Hepatocyte (in vitro differentiated cells): ENCODE results near the gene KIF5A. TPM values are rescaled to one million over a fixed set of nuclear protein-coding genes. Genes with fewer than 3 reads are reported as not detected.
A peak's percentile ranks its signal among the peaks of the same experiment; 100 is the strongest.
"Not testable (repeated sequence)": the region's sequence is repeated elsewhere in the genome, so short reads cannot be mapped to it uniquely, and the experiment has no call there.

ENCODE experiments used
- DNase-seq: peaks from one replicate; pipeline ENCODE4 v3.0.0-alpha.2; 2016; ENCODE audit warnings: low spot score
- H2AFZ ChIP-seq: fragments of 200-600 bp; sonication (generic); 2 replicates; pipeline ENCODE4 v1.6.0; 2016; ENCODE audit warnings: antibody characterized with exemption, mild to moderate bottlenecking
- H3K27ac ChIP-seq: fragments of 200-600 bp; sonication (generic); 2 replicates; pipeline ENCODE4 v1.5.1; 2016; ENCODE audit warnings: mild to moderate bottlenecking
- H3K27me3 ChIP-seq: fragments of 200-600 bp; sonication (generic); 2 replicates; pipeline ENCODE4 v1.6.1; 2016
- H3K36me3 ChIP-seq: fragments of 200-600 bp; sonication (generic); replicated peaks from 2 replicates; pipeline ENCODE4 v1.5.1; 2016; ENCODE audit warnings: low read depth; ENCODE audit not compliant: insufficient read depth
- H3K4me1 ChIP-seq: fragments of 200-600 bp; sonication (generic); 2 replicates; pipeline ENCODE4 v1.5.1; 2016; ENCODE audit warnings: mild to moderate bottlenecking, moderate library complexity; ENCODE audit not compliant: insufficient read depth
- H3K4me2 ChIP-seq: fragments of 200-600 bp; sonication (generic); 2 replicates; pipeline ENCODE4 v1.6.0; 2016
- H3K4me3 ChIP-seq: fragments of 200-600 bp; sonication (generic); 2 replicates; pipeline ENCODE4 v1.5.1; 2016; ENCODE audit warnings: mild to moderate bottlenecking
- H3K79me2 ChIP-seq: fragments of 200-600 bp; sonication (generic); 2 replicates; pipeline ENCODE4 v1.6.0; 2017; ENCODE audit warnings: mild to moderate bottlenecking
- H3K9me2 ChIP-seq: fragments of 200-600 bp; sonication (generic); replicated peaks from 2 replicates; pipeline ENCODE4 v1.6.0; 2017; ENCODE audit warnings: mild to moderate bottlenecking; ENCODE audit not compliant: insufficient read depth
- H3K9me3 ChIP-seq: fragments of 200-600 bp; sonication (generic); 2 replicates; pipeline ENCODE4 v1.5.1; 2016; ENCODE audit warnings: low read depth, mild to moderate bottlenecking
- H4K20me1 ChIP-seq: fragments of 200-600 bp; sonication (generic); 2 replicates; pipeline ENCODE4 v1.6.0; 2016; ENCODE audit warnings: mild to moderate bottlenecking; ENCODE audit not compliant: insufficient read depth, poor library complexity, severe bottlenecking
- EZH2 ChIP-seq: fragments of 200-600 bp; sonication (generic); IDR thresholded peaks from 2 replicates; pipeline ENCODE4 v1.6.1; 2016; ENCODE audit warnings: antibody characterized with exemption, mild to moderate bottlenecking, borderline replicate concordance
- EZH2phosphoT487 ChIP-seq: fragments of 200-600 bp; sonication (generic); IDR thresholded peaks from one replicate; pipeline ENCODE4 v1.6.1; 2018; ENCODE audit warnings: antibody characterized with exemption, mild to moderate bottlenecking, low read depth, moderate library complexity; ENCODE audit not compliant: unreplicated experiment, severe bottlenecking
- WGBS: methylation state at CpG from one replicate; pipeline ENCODE4 v1.1.6; 2016; ENCODE audit warnings: low lambda C conversion rate; ENCODE audit errors: missing lambda C conversion rate; 5-methylcytosine and 5-hydroxymethylcytosine counted together
- polyA plus RNA-seq: library from polyadenylated mRNA; unstranded; fragments of >200 nt; fragmentation: Nextera tagmentation; extraction: Ambion mirVana; gene quantifications from 2 replicates; pipeline ENCODE4 v1.2.1, GENCODE V29; 2016
- total RNA-seq: library from RNA; depleted of rRNA; stranded (reverse); fragments of >200 nt; gene quantifications from 2 replicates; pipeline ENCODE4 v1.2.3, GENCODE V29; 2014
- TF ChIP-seq, protein P1 (sequence below): fragments of 200-600 bp; sonication (generic); IDR thresholded peaks from 2 replicates; pipeline ENCODE4 v1.5.1; 2016; ENCODE audit warnings: antibody characterized with exemption, mild to moderate bottlenecking; ENCODE audit not compliant: poor library complexity

The KIF5A gene
- total and polyA plus RNA-seq, 2 experiments from 2014 or later = 0.03 to 0.18 TPM

DNA sequence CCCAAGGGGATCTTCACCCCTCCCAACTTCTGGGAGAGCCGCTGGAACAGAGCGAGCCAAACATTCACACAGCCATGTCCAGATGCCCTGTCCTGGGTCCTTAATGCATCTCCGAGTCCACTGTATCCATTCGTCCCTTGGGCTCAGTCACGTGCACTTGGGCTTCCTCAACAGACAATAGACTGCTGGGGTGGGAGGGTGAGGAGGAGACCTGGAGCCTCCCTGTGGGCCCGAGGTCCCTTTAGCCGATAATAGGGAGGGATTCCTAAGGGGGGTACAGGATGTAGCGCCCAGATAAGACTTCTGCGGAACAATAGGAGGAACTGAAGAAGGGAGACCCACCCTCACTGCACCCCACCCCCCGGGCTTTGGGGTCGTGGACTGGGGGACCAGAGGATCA lies 68.1 kb downstream of the KIF5A start:
- peaks cover 13% of the 10 kb centered on the region for H3K4me1 ChIP-seq
- H3K36me3 ChIP-seq = no peaks in the 10 kb centered on the region
- WGBS = 84% methylated on average over 11 of the region's 11 CpGs
- TF ChIP-seq EZH2phosphoT487 (no peak), EZH2 (no peak)
- TF ChIP-seq, protein P1, sequence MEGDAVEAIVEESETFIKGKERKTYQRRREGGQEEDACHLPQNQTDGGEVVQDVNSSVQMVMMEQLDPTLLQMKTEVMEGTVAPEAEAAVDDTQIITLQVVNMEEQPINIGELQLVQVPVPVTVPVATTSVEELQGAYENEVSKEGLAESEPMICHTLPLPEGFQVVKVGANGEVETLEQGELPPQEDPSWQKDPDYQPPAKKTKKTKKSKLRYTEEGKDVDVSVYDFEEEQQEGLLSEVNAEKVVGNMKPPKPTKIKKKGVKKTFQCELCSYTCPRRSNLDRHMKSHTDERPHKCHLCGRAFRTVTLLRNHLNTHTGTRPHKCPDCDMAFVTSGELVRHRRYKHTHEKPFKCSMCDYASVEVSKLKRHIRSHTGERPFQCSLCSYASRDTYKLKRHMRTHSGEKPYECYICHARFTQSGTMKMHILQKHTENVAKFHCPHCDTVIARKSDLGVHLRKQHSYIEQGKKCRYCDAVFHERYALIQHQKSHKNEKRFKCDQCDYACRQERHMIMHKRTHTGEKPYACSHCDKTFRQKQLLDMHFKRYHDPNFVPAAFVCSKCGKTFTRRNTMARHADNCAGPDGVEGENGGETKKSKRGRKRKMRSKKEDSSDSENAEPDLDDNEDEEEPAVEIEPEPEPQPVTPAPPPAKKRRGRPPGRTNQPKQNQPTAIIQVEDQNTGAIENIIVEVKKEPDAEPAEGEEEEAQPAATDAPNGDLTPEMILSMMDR = no peak
- no peak overlapping the region for H3K27ac ChIP-seq
- no peaks in the 10 kb centered on the region for H3K9me2 ChIP-seq
- no peak overlapping the region for H2AFZ ChIP-seq
- H4K20me1 ChIP-seq = no peaks in the 10 kb centered on the region
- DNase-seq = no peak
- H3K4me3 ChIP-seq = no peak overlapping the region
- H3K9me3 ChIP-seq = no peaks in the 10 kb centered on the region
- H3K79me2 ChIP-seq = no peaks in the 10 kb centered on the region
- no peak overlapping the region for H3K4me2 ChIP-seq
- H3K27me3 ChIP-seq = peaks cover 91% of the 10 kb centered on the region

- H2AFZ ChIP-seq, H3K27ac ChIP-seq, H3K9me3 ChIP-seq, H3K79me2 ChIP-seq, H4K20me1 ChIP-seq, H3K36me3 ChIP-seq, DNase-seq, H3K4me3 ChIP-seq, H3K9me2 ChIP-seq, H3K4me2 ChIP-seq: not testable (repeated sequence)
- WGBS = 95% methylated on average over 6 of the region's 6 CpGs
- H3K27me3 ChIP-seq = peaks cover 92% of the 10 kb centered on the region
- H3K4me1 ChIP-seq = peaks cover 13% of the 10 kb centered on the region
Observed at GRCh38 chr12:57618431-57618830, 68.6 kb downstream of the KIF5A start.

DNA sequence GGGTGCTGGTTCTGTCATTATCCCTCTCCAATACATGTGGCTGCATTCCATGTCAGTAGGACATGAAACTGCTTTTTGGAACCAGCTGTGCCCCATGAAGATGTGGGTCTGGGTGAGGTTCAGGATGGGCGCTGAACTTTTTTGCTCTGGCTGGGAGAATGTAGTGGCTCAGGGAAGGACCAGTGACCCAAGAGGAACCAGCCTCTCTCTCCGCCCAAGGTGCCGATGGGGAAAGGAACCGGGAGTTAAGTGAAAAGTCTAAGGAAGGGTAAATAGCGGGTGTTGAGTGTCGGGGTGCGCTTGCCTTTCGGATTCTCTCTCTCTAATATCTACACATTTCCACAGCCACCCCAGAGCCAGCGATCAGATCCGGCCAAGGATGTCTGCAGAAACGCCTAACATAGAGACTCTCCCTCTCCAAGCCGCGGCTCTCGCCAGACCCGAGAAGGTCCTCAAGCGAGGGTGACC lies 69.2 kb downstream of the KIF5A start:
- Histone ChIP-seq H3K27ac (no peak overlapping the region), H3K27me3 (peaks cover 92% of the 10 kb centered on the region), H3K9me2 (no peaks in the 10 kb centered on the region), H3K79me2 (no peaks in the 10 kb centered on the region), H3K36me3 (no peaks in the 10 kb centered on the region), H3K4me2 (peak overlapping the region; percentile 63), H3K4me3 (no peak overlapping the region), H3K4me1 (peaks cover 13% of the 10 kb centered on the region), H3K9me3 (no peaks in the 10 kb centered on the region), H2AFZ (no peak overlapping the region), H4K20me1 (no peaks in the 10 kb centered on the region)
- no peak for DNase-seq
- TF ChIP-seq, protein P1 = no peak
- no peak for TF ChIP-seq EZH2phosphoT487
- TF ChIP-seq EZH2 = no peak
- 44% methylated on average over 16 of the region's 16 CpGs for WGBS

DNA sequence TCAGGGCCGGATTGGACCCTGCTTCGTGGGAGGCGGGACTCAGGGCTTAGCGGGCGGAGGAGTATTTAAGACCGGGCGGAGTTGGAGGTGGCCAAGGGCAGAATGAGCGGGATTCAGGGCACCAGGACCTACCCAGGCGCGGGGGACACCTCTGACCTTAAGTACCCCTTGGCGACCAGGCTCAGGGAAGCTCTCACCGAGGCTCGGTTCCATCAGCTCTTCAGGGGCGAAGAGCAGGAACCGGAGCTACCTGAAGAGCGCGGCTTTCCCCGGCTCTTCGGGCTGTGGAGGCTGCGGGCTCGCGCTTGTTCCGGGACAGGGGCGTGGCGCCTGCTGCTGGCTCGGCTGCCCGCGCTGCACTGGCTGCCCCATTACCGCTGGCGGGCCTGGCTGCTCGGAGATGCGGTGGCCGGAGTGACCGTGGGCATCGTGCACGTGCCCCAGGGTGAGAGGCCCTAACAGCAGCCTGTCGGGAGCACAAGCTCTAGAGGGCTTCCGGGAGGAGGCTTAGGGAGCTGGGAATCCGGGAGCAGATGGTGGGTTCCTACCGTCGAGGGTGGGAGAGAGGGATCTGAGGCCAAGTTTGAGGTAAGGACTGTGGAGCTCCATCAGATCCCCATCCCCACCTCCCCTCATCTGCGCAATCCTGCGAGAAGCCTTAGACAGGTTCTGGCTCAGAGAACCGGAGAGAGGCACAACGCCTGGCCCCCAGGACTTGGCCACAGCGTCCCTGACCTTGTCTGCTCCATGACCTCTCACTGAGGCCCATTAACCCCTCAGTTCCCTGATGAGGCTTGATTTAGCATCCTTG lies 69.8 kb downstream of the KIF5A start:
- no peak overlapping the region for H3K4me3 ChIP-seq
- 22% methylated on average over 46 of the region's 46 CpGs for WGBS

More for the DNA sequence above, 69.8 kb downstream of the KIF5A start:
- H3K79me2 ChIP-seq = no peaks in the 10 kb centered on the region
- H3K27me3 ChIP-seq = peaks cover 94% of the 10 kb centered on the region
- no peaks in the 10 kb centered on the region for H4K20me1 ChIP-seq
- H3K4me2 ChIP-seq = peak overlapping the region; percentile 63
- no peaks in the 10 kb centered on the region for H3K9me3 ChIP-seq
- peaks cover 13% of the 10 kb centered on the region for H3K4me1 ChIP-seq
- no peaks in the 10 kb centered on the region for H3K9me2 ChIP-seq
- TF ChIP-seq EZH2 (no peak), EZH2phosphoT487 (no peak)
- TF ChIP-seq, protein P1 = no peak
- DNase-seq = peak; percentile 60
- H2AFZ ChIP-seq = no peak overlapping the region
- no peaks in the 10 kb centered on the region for H3K36me3 ChIP-seq
- H3K27ac ChIP-seq = no peak overlapping the region
